Activated naive CD8-positive, alpha-beta T cell treated with anti-CD3 and anti-CD28 coated beads, Interleukin-2, amount 50 U/mL, for 24 hours (primary cell): Measurements from ENCODE around the gene METTL27.
"Not testable (repeated sequence)": the region's sequence is repeated elsewhere in the genome, so short reads cannot be mapped to it uniquely, and the experiment has no call there.

Experiments used
- ATAC-seq: fragments of 150-1000 bp; cut with Tn5 transposase; one replicate; pipeline ENCODE4 v1.10.0; 2021
- DNase-seq: peaks from one replicate; pipeline ENCODE4 v3.0.0; 2021
- H3K27ac Mint-ChIP-seq: one replicate; pipeline ENCODE4 v1.8.0; 2021; ENCODE audit warnings: mild to moderate bottlenecking, mixed read lengths
- H3K27me3 Mint-ChIP-seq: one replicate; pipeline ENCODE4 v1.8.0; 2021; ENCODE audit warnings: mixed read lengths
- H3K36me3 Mint-ChIP-seq: one replicate; pipeline ENCODE4 v1.8.0; 2021; ENCODE audit warnings: low read depth, mixed read lengths
- H3K4me1 Mint-ChIP-seq: one replicate; pipeline ENCODE4 v1.8.0; 2021; ENCODE audit warnings: mixed read lengths
- H3K4me3 Mint-ChIP-seq: one replicate; pipeline ENCODE4 v1.8.0; 2021; ENCODE audit warnings: mild to moderate bottlenecking, moderate library complexity, mixed read lengths
- H3K9me3 Mint-ChIP-seq: one replicate; pipeline ENCODE4 v1.8.0; 2021; ENCODE audit warnings: mixed read lengths

The METTL27 gene

DNA sequence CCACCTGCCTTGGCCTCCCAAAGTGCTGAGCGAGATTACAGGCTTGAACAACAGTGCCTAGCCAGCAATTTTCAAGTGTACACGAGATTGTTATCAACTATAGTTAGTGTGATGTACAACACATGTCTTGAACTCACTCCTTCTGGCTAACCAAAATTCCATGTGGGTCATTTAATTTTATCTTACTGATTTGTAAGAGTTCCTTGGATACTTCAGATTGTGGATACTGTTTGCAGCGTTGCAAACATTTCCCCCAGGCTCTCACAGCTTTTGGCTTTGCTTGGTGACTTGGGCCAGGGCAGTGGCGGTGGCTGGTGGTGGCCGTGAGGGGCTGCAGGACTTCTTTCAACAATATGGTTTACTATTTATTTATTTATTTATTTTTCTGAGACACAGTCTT, 10.2 kb upstream of the METTL27 start:
- no peak for DNase-seq
- Mint-ChIP-seq H3K9me3 (no peaks in the 10 kb centered on the region), H3K27me3 (peaks cover 25% of the 10 kb centered on the region), H3K27ac (no peak overlapping the region), H3K4me1 (peaks cover 39% of the 10 kb centered on the region), H3K36me3 (no peaks in the 10 kb centered on the region), H3K4me3 (no peak overlapping the region)
- no peak for ATAC-seq

DNA sequence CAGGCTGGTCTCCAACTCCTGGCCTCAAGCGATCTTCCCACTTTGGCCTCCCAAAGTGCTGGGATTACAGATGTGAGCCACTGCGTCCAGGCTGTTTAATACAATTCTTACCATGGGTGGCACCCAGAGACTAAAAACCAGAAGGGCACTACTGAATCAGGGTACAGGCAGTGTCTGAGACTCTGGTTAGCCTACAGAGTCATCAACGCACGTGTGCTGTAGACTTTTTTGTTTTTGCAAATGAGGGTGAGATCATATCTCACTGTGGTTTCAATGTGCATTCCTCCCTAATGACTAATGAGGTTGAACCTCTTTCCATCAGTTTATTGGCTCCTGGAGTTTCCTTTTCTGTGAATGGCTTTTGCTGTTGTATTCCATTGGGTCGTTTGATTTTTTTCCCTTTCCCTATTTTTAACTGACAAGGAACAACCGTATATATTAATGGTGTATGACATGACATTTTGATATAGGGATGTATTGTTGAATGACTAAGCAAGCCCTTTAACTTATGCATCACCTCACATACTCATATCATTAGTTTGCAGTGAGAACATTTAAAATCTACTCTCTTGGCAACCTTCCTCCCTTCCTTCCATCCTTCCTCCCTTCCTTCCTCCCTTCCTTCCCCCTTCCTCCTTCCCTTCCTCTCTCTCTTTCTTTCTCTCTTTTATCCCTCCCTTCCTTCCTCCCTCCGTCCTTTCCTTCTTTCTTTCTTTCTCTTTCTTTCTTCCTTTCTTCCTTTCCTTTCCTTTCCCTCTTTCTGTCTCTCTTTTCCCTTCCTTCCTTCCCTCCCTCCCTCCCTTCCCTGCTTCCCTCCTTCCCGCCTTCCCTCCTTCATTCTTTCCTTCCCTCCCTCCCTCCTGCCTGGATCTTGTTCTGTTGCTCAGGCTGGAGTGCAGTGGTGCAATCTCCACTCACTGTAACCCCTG, 9.4 kb upstream of the METTL27 start:
- H3K27ac Mint-ChIP-seq, result peak overlapping the region; percentile 26
- peak; percentile 98 for ATAC-seq
- H3K4me1 Mint-ChIP-seq, result peaks cover 39% of the 10 kb centered on the region
- H3K27me3 Mint-ChIP-seq, result peaks cover 23% of the 10 kb centered on the region
- H3K9me3 Mint-ChIP-seq, result no peaks in the 10 kb centered on the region
- no peaks in the 10 kb centered on the region for H3K36me3 Mint-ChIP-seq
- DNase-seq, result no peak
- H3K4me3 Mint-ChIP-seq, result peak overlapping the region; percentile 18

DNA sequence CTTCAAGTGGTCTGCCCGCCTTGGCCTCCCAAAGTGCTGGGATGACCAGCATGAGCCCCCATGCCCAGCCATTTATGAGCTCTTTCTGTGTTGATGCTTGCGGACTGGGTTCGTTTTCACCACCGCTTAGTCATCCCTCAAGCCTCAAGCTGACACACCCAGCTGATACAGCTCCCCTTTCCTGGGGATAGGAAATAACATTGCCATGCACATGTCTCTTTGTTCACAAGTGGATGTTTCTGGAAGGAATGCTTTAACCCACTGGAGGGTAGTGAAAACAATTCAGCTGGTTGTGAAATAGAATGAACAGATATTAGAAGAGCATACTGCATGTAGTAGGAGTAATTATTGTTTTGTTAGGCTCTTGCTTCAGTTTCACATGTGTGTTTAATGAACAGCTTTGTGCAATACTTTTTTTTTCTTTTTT, 8.5 kb upstream of the METTL27 start:
- Mint-ChIP-seq H3K4me1 (peaks cover 39% of the 10 kb centered on the region), H3K36me3 (no peaks in the 10 kb centered on the region), H3K27ac (peak overlapping the region; percentile 69), H3K9me3 (no peaks in the 10 kb centered on the region), H3K4me3 (no peak overlapping the region), H3K27me3 (peaks cover 21% of the 10 kb centered on the region)
- ATAC-seq, result no peak
- DNase-seq, result no peak

DNA sequence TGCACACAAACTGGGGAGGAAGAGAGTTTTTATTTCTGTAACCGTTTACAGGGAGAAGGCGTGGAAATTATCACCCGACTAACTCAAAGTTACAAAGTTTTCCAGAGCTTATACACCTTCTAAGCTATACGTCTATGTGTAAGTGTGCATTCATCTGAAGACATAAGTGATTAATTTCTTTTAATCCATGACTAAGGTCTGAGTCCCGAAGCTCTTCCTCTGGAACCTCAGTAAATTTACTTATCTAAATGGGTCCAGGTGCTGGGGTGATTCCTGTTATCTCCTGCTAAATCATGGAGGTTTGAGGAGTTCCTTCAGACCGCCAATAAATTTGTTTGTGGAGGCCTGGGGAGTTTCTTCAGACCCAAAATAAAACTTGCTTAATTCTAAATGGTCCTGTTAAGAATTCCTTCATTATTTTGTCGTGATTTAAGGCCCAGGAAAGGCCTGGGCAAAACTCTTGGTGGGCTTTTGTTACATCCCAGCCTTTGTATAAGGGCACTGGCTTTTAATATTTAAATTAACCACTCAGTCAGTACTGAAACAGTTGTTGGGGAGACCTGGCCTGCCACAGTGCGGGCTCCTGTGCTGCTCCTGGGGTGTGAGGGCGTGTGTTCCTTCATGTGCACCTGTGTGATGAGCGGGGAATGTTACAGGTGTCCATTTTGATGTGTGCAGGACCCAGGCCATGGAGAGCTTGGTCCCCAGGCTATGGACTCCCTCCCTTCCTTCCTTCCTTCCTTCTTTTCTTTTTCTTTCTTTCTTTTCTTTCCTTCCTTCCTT, 5.8 kb upstream of the METTL27 start:
- no peak for ATAC-seq
- Mint-ChIP-seq H3K9me3 (no peaks in the 10 kb centered on the region), H3K36me3 (no peaks in the 10 kb centered on the region), H3K27ac (no peak overlapping the region), H3K4me3 (no peak overlapping the region), H3K27me3 (peaks cover 6% of the 10 kb centered on the region), H3K4me1 (peaks cover 42% of the 10 kb centered on the region)
- DNase-seq, result no peak

DNA sequence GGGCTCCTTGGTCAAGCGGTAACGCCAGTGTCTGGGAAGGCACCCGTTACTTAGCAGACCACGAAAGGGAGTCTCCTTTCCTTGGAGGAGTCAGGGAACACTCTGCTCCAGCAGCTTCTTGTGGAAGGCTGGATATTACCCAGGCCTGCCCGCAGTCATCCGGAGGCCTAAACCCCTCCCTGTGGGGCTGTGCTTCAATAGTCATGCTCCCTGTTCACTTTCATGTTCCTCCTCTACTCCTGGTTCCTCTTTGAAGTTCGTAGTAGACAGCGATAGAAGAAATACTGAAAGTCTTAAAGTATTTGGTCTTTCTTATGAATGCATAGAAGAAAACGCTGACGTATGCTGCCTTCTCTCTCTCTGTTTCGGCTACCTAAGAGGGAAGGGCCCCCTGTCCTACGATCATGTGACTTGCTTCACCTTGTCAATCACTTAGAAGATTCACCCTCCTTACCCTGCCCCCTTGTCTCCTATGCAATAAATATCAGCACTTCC, 3.4 kb upstream of the METTL27 start:
- not testable (repeated sequence) for DNase-seq, H3K27ac Mint-ChIP-seq, ATAC-seq, H3K36me3 Mint-ChIP-seq, H3K4me3 Mint-ChIP-seq, H3K27me3 Mint-ChIP-seq, H3K9me3 Mint-ChIP-seq
- H3K4me1 Mint-ChIP-seq, result peaks cover 28% of the 10 kb centered on the region

DNA sequence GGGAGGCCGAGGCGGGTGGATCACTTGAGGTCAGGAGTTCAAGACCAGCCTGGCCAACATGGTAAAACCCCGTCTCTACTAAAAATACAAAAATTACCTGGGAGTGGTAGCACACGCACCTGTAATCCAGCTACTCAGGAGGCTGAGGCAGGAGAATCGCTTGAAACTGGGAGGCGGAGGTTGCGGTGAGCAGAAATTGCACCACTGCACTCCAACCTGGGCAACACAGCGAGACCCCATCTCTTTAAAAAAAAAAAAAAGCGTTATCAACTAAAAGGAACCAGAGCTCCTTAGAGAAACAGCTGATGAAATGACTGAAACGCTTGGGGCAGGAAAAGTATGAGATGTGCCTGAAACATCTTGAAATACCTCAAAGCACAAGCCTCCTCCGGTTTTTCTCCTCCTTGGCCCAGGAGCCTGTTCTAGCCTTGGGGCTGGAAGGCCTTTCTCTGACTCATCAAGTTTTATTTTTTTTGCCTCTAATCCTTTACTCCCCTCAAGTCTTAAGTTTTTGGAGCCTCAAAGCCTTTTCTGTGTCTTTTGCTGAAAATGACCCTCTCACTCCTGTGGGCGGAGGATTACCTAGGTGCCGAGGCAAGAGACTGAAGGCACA, 2.6 kb upstream of the METTL27 start:
- Mint-ChIP-seq H3K4me1 (peaks cover 22% of the 10 kb centered on the region), H3K36me3 (no peaks in the 10 kb centered on the region), H3K27ac (no peak overlapping the region), H3K4me3 (no peak overlapping the region), H3K9me3 (no peaks in the 10 kb centered on the region), H3K27me3 (peaks cover 2% of the 10 kb centered on the region)
- ATAC-seq (no peak), DNase-seq (no peak)

DNA sequence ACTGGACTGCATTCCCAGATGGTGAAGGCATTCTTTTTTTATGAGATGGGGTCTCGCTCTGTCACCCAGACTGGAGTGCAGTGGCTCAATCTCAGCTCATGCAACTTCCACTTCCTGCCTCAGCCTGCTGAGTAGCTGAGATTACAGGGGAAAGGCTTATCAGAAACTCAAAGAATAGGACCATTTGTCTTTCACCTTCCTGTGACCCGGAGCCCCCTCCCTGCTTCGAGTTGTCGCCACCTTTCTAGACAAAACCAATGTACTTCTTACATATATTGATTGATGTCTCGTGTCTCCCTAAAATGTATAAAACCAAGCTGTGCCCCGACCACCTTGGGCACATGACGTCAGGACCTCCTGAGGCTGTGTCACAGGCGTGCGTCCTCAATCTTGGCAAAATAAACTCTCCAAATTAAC, 1.8 kb upstream of the METTL27 start:
- H3K27ac Mint-ChIP-seq, result no peak overlapping the region
- DNase-seq (no peak), ATAC-seq (no peak)
- no peaks in the 10 kb centered on the region for H3K36me3 Mint-ChIP-seq
- no peaks in the 10 kb centered on the region for H3K9me3 Mint-ChIP-seq
- H3K4me1 Mint-ChIP-seq, result peaks cover 15% of the 10 kb centered on the region
- H3K27me3 Mint-ChIP-seq, result no peaks in the 10 kb centered on the region
- H3K4me3 Mint-ChIP-seq, result peak overlapping the region; percentile 1

DNA sequence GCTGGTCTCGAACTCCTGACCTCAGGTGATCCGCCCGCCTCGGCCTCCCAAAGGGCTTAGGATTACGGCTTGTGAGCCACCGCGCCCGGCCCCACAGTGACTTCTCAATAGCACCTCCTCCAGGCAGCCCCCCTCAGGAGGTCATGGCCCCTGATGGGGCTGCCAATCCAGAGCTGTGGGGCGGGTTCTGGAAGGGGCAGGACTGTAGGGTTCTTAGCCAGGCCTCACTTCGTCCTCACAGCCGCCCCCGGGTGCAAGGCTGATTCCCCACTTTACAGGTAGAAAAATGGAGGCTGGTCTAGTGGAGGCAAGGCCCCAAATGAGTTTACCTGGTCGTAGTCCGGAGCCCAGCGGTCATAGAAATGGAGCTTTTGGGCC, 638 bp downstream of the METTL27 start:
- no peaks in the 10 kb centered on the region for H3K9me3 Mint-ChIP-seq
- no peaks in the 10 kb centered on the region for H3K27me3 Mint-ChIP-seq
- DNase-seq (no peak), ATAC-seq (no peak)
- H3K4me3 Mint-ChIP-seq, result peak overlapping the region; percentile 73
- no peak overlapping the region for H3K27ac Mint-ChIP-seq
- H3K36me3 Mint-ChIP-seq, result no peaks in the 10 kb centered on the region
- H3K4me1 Mint-ChIP-seq, result peaks cover 12% of the 10 kb centered on the region

DNA sequence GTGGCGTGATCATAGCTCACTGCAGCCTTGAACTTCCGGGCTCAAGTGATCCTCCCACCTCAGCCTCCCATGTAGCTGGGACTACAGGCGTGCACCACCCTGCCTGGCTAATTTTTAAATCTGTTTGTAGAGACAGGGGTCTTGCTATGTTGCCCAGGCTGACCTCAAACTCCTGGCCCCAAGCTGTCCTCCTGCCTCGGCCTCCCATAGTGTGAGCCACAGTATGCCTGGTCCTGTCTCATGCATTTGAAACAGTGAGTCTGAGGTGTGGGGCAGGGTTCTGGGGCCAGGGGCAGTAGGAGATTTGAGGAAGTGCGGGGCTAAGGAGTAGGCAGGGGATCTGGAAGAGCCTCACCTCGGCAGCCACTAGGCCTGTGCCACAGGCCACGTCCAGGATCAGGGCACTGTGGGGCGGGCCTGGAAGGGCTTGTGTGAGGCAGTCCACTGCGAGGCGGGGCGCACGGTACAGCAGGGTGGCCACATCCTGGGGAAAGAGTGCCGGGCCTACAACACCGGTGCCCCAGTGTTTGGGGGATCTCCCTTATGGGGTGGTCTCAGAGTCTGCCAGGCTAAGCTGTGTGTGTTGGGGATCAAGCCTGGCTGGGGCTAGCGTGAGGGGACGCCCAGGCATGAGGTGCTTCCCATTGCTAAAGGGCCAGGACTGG, 1.5 kb downstream of the METTL27 start:
- Mint-ChIP-seq H3K27ac (no peak overlapping the region), H3K27me3 (no peaks in the 10 kb centered on the region), H3K9me3 (no peaks in the 10 kb centered on the region), H3K4me1 (peaks cover 12% of the 10 kb centered on the region), H3K4me3 (no peak overlapping the region), H3K36me3 (no peaks in the 10 kb centered on the region)
- DNase-seq, result no peak
- ATAC-seq, result no peak

DNA sequence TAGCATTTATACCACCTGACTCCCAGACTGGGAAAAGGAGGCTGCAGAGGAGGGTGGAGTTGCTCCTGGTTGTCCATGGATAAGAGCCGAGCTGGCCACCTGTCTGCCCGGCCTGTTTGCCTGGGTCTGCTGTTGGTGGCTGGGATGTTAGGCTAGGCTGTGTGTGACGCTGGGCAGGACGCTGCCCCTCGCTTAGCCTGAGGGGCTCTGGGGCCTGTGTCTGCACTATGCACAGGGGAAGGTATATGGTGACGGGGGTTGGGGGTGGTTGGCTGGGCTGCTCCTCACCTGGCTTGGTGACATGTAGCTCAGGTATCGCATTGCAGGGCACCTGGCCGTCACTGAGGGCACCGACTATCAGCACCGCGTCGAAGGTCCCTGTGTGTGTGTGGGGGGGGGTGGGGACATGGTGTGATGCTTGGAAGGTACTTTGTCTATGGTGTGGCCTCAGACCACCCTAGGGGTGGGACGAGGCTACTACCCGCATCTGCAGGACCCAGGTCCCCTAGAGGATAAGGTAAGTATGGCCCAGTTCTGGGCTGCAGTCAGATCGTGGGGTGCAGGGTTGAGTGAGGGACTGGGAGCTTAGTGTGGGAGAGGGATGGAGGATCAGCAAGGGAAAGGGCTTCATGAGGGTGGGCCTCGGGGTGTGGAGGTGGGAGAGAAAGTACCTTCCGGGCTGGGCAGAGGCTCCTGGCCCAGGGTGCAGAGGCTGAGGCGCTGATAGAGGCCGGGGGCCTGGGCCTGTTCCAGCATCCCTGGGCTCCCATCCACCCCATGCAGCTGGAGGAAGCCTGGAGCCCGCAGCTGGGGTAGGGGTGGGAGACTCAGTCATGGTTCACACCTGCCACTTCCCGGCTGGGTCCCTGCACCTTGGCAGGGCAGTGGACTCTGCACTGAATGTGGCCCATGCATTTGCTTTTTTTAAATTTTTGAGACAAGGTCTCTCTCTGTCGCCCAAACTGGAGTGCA, 2.3 kb downstream of the METTL27 start:
- ATAC-seq (no peak), DNase-seq (no peak)
- Mint-ChIP-seq H3K4me3 (no peak overlapping the region), H3K36me3 (no peaks in the 10 kb centered on the region), H3K9me3 (no peaks in the 10 kb centered on the region), H3K27me3 (no peaks in the 10 kb centered on the region), H3K4me1 (peaks cover 12% of the 10 kb centered on the region), H3K27ac (no peak overlapping the region)

DNA sequence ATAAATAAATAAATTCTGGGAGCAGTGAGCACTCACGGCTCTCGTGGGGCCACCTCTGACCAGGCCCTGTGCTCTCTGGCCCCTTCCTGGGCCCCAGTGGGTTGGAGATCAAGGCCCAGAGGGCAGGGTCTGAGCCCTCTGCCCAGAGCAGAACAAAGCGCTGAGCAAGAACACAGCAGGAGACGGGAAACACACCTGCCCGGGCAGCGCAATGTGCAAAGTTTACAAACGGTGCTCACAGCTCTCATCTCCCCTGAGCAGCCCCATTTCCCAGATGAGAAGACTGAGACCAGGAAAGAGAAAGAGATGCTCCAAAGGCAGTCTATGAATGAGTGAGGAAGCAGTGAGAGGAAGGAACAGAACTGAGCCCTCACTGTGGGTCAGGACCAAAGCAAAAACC, 3.0 kb downstream of the METTL27 start:
- ATAC-seq, result no peak
- Mint-ChIP-seq H3K9me3 (no peaks in the 10 kb centered on the region), H3K27me3 (no peaks in the 10 kb centered on the region), H3K4me3 (no peak overlapping the region), H3K4me1 (peaks cover 11% of the 10 kb centered on the region), H3K36me3 (no peaks in the 10 kb centered on the region), H3K27ac (no peak overlapping the region)
- DNase-seq, result no peak

DNA sequence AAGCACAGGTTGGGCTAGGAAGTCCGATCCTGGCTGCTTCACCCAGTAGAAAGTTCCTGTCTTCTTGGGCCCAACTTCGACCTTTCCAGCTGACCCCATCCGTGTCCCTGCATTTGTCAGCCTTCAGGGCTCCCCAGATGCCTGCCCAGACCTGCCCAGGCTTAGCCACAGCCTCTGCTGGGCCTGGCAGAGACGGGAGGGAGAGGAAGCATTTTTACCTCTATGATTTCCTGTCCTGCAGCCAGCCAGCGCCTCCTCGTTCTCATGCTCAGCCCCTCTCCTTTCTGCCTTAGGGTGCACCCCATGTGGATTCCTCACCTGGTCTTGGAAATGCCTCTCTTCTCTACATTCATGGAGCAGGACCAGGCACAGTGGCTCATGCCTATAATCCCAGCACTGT, 3.7 kb downstream of the METTL27 start:
- H3K36me3 Mint-ChIP-seq, result no peaks in the 10 kb centered on the region
- H3K27me3 Mint-ChIP-seq, result no peaks in the 10 kb centered on the region
- no peak overlapping the region for H3K4me3 Mint-ChIP-seq
- H3K9me3 Mint-ChIP-seq, result no peaks in the 10 kb centered on the region
- DNase-seq, result no peak
- no peak overlapping the region for H3K27ac Mint-ChIP-seq
- H3K4me1 Mint-ChIP-seq, result peaks cover 5% of the 10 kb centered on the region
- no peak for ATAC-seq

DNA sequence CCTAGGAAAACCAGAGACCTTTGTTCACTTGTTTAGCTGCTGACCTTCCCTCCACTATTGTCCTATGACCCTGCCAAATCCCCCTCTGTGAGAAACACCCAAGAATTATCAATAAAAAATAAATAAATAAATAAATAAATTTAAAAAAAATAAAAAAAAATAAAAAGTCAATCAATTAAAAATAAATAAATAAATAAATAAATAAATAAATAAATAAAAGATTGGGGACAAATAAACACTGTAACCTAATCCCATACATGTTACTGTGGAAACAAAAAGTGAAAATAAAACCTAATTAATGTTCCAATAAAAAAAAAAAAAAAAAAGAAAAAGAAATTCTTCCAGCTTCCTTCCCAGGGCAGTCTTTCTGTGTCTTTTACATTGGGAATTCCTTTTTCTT, 5.1 kb downstream of the METTL27 start:
- DNase-seq, H3K36me3 Mint-ChIP-seq, H3K27me3 Mint-ChIP-seq, H3K4me3 Mint-ChIP-seq, H3K9me3 Mint-ChIP-seq, H3K4me1 Mint-ChIP-seq, H3K27ac Mint-ChIP-seq, ATAC-seq: not testable (repeated sequence)
